Fibroblast of villous mesenchyme (primary cell): ENCODE data around the gene SMC1B. TPM values are rescaled to one million over a fixed set of nuclear protein-coding genes. Genes with fewer than 3 reads are reported as not detected.

ENCODE experiments used
- DNase-seq: peaks from one replicate; pipeline ENCODE4 v3.0.0-alpha.2; 2010; ENCODE audit warnings: low read depth
- H3K4me3 ChIP-seq: 2 replicates; pipeline ENCODE4 v1.5.1; 2011; ENCODE audit warnings: low read depth, mild to moderate bottlenecking, low read length
- CTCF ChIP-seq: IDR thresholded peaks from 2 replicates; pipeline ENCODE4 v1.5.1; 2012; ENCODE audit warnings: low read depth, mild to moderate bottlenecking, low read length; ENCODE audit not compliant: insufficient read depth
- total RNA-seq: library from RNA; depleted of rRNA; stranded (reverse); fragments of >200 nt; gene quantifications from 2 replicates; pipeline ENCODE4 v1.2.3, GENCODE V29; 2012

The SMC1B gene
- total RNA-seq, 1 donor: not detected

GRCh38 chr22:45305456-45306075 lies 107.8 kb downstream of the SMC1B start:
- no peak for TF ChIP-seq CTCF

GRCh38 chr22:45304971-45305370 lies 108.4 kb downstream of the SMC1B start:
- no peak for DNase-seq
- no peak for TF ChIP-seq CTCF
- no peak overlapping the region for H3K4me3 ChIP-seq

More at GRCh38 chr22:45305456-45306075, 107.8 kb downstream of the SMC1B start:
- DNase-seq: no peak
- H3K4me3 ChIP-seq: no peak overlapping the region

DNA sequence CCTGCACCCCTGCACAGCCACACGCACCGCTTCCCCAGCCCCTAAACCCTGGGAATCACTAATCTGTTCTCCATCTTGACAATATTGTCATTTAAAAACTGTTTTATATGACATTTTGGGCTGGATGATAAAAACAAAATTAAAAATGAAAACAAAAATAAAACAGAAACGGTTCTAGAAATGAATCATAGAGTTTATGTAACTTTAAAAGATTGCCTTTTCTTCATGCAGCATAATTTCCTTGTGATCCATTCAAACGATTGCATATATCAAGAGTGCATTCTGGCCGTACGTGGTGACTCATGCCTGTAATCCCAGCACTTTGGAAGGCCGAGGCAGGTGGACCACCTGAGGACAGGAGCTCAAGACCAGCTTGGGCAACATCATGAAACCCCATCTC lies 110.2 kb downstream of the SMC1B start:
- no peak for DNase-seq
- no peak overlapping the region for H3K4me3 ChIP-seq
- no peak for TF ChIP-seq CTCF

DNA sequence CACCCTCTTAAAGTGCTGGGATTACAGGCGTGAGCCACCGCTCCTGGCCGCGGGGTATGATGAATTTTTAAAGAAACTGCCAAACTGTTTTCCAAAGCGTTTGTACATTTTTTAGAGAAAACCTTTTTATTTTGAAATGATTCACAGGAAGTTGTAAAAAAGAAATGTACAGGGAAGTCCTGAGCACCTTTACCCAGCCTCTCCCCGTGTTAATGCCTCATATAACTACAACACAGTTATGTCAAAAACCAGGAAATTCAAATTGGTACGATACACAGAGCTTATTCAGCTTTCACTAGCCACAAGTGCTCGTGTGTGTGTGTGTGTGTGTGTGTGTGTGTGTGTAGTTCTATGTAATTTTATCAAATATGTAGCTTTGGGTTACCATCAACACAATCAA lies 110.6 kb downstream of the SMC1B start:
- no peak for TF ChIP-seq CTCF
- no peak for DNase-seq
- H3K4me3 ChIP-seq: no peak overlapping the region

GRCh38 chr22:45298934-45299505 lies 114.4 kb downstream of the SMC1B start:
- TF ChIP-seq CTCF: no peak
- H3K4me3 ChIP-seq: no peak overlapping the region
- no peak for DNase-seq

DNA sequence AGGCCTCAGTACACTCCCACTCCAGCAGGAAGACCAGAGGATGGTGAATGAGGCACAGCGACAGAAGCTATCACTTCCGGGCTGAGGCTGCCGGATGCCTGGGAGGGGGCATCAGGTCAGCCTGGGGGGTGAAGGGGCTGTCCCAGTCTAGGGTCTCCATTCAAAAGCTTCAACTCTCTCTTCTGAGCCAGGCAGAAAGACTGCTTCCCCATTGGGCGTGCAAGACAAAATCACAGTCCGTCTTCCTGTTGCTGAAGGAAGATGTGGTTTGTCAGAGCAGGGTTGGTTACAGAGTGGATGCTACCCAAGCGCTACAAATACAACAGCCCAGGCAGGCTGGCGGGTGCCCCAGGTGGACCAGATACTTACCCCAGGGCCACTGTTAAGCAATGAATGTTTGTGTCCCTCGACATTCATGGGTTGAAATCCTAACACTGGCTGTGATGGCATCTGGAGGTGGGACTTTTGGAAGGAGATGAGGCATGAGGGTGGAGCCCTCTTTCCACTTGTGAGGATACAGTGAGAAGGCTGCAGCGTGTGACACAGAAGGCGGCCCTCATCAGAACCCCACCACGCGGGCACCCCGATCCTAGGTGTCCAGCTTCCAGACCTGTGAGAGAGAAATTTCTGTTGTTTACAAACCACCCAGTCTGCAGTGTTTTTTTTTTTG lies 116.6 kb downstream of the SMC1B start:
- DNase-seq: no peak
- no peak overlapping the region for H3K4me3 ChIP-seq
- no peak for TF ChIP-seq CTCF
